GM18511 (cell line): ENCODE measurements around the gene IFNGR2.
"Not testable (repeated sequence)": the region's sequence is repeated elsewhere in the genome, so short reads cannot be mapped to it uniquely, and the experiment has no call there.

Experiments used
- ATAC-seq: cut with Tn5 transposase; IDR thresholded peaks from one replicate; pipeline ENCODE4 v1.9.1; 2021; ENCODE audit warnings: mild to moderate bottlenecking, moderate library complexity; ENCODE audit not compliant: unreplicated experiment

Gene IFNGR2

DNA sequence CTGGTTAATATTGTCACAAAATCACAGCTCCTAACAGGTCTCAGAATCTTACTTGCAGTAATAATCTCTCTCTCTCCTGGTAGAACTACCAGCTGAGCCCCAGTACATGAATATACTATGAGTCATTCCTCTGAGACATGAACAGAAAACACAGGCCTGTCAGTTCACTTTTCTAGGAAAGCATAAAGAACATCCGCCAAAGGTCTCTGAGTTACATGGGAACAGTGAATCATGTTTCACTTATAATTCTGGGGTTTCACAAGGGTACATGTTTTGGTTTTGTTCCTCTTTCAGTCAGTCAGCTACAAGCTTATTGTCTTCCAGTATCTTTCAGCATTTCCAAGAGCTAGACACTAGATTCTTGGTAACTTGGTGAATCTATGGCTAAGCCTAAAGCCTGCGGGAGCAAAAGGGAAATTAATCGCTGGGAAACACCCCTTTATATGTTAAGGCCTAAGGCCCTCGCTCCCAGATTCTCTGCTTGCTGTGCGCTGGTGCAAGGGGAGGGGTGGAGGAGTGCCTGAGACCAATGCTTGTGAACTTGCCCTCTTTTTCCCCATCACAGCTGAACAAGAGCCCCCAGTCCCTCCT is 31.7 kb downstream of the IFNGR2 start:
- ATAC-seq = peak; percentile 82

GRCh38 chr21:33437140-33437539 is 33.9 kb downstream of the IFNGR2 start:
- no peak for ATAC-seq

DNA sequence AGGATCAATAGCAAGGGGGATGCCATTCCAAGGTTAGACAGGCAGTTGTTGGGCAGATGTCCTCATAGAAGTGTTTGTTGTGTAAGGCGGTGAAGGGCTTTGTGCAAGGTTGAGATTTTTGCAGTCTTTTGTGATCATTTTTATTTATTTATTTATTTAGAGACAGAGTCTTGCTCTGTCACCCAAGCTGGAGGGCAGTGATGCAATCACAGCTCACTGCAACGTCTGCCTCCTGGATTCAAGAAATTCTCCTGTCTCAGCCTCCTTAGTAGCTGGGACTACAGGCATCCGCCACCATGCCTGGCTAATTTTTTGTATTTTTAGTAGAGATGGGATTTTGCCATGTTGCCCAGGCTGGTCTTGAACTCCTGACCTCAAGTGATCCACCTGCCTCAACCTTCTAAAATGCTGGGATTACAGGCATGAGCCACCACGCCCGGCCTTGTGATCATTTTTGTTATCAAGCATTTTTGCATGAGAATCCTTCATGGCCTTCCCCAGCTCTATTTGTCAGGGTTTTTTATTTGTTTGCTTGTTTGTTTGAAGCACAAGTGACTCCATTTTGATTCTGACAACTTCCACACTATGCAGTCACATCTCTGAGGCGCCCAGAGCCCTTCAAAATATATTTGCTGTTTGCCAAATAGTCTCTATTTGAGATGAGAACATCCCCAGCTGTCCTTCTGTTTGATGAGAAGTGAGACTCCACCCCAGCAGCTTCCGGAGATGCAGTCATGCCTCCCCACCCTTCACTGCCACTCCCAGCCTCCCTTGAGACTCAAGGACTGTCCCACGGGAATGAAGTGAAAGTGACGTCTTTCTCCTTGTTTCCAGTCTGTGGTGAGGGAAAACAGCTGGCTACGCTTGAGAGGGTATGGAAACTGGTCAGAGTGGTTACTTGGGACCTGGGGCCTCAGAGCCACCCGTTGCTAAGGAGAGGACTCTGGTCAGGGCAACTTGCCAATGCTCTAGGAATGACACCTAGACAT is 38.6 kb downstream of the IFNGR2 start:
- ATAC-seq = peak; percentile 63

DNA sequence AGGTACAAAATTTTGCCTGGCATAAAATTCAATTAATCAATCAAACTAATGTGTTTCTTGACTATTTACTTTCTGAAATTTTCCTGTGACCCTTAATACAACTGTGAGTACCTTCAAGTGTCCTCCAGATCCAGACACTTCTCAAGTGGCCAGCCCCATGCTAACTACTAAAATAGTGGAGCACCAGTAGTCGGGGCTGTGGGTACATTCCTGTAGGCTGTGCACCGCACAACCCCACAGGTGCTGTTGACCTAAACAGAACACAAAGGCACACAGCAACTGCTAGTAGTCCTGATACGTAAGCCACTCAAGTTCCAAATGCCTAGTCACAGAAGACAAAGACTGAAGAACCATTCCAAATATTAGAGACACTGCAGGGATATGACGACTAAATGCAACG is 40.0 kb downstream of the IFNGR2 start:
- ATAC-seq = no peak

- ATAC-seq = no peak
These were observed 41.3 kb downstream of the IFNGR2 start for GRCh38 chr21:33444499-33444898.

- not testable (repeated sequence) for ATAC-seq
These were observed 43.4 kb downstream of the IFNGR2 start for GRCh38 chr21:33446620-33447019.

- ATAC-seq = no peak
These were observed 46.4 kb downstream of the IFNGR2 start for GRCh38 chr21:33449616-33450015.

GRCh38 chr21:33451634-33452071 is 48.4 kb downstream of the IFNGR2 start:
- ATAC-seq = no peak

DNA sequence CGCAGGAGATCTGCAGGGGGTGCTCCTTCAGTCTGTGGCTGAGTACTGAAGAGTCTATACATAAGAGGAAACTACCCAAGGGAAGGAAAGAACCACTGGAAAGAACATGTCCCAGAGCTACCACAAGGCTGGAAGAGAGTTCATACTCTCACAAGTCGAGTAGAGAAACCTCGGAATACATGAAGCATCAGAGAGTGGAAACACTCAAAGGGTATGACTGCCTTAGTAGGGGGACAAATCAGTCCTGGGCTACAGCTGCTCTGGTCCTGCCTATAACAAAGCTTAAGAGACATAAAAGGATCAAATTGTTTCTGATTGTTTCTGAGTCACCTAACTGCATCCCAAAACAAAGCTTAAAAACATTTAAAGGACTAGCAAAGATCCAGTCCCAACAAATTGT is 49.1 kb downstream of the IFNGR2 start:
- no peak for ATAC-seq

- no peak for ATAC-seq
These were observed 52.7 kb downstream of the IFNGR2 start for GRCh38 chr21:33455686-33456446.

DNA sequence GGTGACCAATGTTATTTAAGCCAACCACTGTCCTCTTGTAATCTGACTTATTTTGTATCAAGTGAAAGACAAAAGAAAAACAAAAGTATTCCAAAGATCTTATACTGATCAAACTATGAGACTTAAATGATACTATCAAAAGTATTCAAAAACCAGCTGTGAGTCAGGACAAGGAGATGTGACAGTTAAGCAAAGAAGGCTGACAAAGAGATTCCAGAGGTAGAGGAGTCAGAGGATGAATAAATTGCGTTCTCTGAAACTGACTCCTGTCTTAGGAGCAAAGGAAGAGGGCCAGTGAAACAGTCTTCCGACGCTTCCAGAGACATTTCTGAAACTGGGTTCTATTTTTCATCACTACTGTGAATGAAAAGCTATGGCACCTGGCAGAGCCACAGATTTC is 55.6 kb downstream of the IFNGR2 start:
- ATAC-seq = no peak

DNA sequence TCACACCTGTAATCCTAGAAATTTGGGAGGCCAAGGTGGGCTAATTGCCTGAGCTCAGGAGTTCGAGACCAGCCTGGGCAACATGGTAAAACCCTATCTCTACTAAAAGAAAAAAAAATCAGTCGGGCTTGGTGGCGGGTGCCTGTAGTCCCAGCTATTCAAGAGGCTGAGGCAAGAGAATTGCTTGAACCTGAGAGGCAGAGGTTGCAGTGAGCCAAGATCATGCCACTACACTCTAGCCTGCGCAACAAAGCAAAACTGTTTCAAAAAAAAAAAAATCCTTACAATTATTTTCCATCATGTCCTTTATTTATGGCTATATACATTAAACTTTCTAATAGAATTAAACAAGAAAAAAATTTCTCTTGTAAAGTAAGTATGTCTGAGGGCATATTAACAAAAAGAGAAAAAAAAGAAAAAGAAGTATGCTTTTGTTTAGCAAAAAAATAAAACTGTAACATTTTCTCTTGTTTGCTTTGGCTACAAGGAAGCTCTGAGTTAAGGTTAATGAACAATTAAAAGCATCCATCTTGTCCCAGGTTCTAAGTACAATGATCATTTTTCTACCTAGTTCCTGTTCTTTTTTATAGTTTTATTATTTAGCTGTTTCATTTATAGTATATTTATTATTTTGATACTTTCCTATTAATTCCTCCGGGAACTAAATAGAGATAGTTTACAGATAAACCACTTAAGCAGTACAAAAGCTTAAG is 58.5 kb downstream of the IFNGR2 start:
- ATAC-seq = no peak

DNA sequence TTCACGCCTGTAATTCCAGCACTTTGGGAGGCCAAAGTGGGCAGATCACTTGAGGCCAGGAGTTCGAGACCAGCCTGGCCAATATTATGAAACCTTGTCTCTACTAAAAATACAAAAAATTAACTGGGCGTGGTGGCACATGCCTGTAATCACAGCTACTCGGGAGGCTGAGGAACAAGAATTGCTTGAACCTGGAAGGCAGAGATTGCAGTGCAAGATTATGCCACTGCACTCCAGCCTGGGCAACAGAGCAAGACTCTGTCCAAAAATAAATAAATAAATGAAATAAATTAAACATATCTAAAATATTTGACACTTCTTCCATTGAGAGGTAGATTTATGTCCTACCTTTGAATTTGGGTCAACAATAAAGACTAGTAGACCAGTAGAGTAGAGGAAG is 66.0 kb downstream of the IFNGR2 start:
- not testable (repeated sequence) for ATAC-seq

DNA sequence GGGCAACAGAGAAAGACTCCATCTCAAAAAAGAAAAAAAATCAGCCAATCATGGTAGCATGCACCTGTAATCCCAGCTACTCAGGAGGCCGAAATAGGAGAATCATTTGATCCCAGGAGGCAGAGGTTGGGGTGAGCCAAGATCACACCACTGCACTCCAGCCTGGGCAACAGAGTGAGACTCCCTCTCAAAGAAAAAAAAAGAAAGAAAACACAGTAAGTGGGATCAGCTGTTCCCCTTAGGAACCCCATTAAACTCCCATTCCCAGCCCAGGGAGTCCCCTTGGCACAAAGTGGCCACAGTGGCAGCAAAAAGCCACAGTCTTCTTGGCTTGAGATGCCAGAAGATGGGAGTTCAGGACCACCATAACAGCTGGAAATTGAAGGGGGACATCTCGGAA is 67.5 kb downstream of the IFNGR2 start:
- ATAC-seq = no peak

GRCh38 chr21:33473344-33473743 is 70.1 kb downstream of the IFNGR2 start:
- no peak for ATAC-seq

DNA sequence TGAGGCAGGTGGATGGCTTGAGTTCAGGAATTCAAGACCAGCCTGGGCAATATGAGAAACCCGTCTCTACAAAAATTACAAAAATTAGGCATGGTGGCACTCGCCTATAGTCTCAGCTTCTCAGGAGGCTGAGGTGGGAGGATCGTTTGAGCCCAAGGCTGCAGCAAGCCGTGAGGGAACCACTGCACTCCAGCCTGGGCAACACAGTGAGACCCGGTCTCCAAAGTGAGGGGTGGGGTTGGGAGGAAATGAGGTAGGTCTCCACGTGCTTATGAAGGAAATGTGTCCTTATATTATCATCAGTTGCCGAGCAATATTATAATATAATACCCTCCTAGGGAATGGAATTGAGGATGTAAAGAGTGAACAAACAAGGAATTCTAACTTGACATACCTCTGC is 73.9 kb downstream of the IFNGR2 start:
- no peak for ATAC-seq

- ATAC-seq = no peak
These were observed 75.0 kb downstream of the IFNGR2 start for GRCh38 chr21:33478182-33478581.

DNA sequence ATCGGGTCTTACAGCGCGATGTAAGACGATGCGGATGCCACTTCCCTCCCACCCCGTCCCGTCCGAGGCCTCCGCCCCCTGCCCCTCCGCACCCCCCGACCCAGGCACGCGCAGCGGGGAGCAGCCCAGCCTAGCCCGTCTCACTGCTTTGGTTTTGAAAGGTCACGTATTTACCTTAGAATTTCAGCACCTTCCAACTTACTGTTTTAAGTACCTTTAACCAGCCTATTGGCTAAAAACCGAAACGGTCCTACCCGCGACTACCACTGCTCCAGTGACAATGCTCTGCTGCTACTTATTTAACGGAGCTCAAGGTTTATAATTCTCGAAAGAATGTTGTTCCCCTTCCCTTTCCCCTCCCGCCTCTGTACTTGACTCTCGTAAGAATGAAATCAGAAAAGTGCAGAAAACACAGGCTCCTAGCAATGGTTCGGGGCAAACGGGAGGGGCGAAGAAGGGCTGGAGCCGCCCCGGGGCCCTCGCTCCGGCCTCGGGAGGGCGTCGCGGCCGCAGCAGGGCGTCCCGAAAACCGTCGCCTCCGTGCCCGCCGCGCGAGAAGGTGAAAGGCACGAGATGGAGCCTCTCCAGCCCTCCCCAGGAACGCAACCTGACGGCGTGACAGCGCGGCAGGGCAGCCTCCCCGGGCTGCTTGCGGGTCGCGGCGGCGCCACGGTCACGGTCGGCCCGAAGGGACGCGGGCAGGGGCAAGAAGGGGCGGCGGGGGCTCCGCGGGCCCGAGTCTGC is 75.9 kb downstream of the IFNGR2 start:
- ATAC-seq = peak; percentile 32

DNA sequence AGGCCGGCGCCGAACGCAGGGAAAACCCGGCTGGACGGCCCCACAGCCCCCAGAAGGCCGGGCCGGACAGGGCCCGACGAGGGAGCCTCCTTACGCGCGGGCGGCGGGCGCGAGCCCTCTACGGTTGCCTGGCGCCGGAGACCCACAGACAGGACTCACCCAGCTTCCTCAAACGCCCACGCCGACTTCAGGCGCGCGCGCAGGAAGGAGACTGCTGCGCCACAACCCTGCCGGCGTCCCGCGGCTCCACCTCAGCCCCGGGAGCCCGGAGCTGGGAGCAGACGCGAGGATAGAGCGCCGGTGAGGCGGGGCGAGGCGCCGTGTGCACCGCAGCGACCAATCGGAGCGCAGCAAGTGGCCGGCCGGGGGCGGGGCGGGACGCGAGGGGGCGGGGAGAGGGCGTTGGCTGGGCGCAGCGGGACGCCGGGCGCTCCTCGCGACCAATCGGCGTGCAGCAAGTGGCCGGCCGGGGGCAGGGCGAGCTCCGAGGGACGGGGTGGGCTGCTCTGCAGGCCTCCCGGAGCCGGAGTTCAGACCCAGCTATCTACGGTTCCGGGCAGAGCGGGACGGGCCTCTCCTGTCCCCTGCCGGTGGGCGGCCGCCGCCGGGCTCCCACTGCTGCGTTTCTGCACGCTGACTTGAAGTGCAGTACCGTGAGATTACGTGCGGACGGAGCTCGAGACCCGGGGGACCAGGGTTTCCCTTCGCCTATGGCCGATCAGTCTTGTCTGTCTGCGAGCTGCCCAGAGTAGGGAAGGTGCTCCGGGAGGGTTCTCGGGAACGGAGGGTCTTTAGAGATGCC is 76.7 kb downstream of the IFNGR2 start, which contains the start of gene TMEM50B:
TSS of gene TMEM50B (minus strand) at position 296 of the 802 bp plus-strand sequence. CDS start 11,089 bp downstream, outside the sequence.
- ATAC-seq = peak; percentile 87
